ENCODE measurements around the gene SLMAP.

DNA sequence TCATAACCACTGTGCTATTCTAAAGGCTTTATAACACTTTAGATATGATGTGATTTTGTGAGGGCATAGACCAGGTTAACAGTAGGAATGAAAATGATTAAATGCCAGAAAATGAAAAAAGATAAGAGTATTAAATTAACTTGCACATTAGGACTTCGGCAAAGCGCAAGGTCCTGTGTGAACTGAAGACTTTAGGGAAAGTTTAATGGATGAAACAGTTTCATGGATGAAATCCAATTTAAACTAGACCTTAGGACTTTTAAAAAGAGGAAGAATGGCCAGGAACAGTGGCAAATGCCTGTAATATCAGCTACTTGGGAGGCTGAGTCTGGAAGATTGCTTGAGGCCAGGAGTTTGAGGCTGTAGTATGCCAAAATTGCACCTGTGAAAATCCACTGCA is 8.7 kb downstream of the SLMAP start:
- no peak for TF ChIP-seq POLR2A (IDR thresholded peaks at IDR 0.05)
- TF ChIP-seq, protein P1, sequence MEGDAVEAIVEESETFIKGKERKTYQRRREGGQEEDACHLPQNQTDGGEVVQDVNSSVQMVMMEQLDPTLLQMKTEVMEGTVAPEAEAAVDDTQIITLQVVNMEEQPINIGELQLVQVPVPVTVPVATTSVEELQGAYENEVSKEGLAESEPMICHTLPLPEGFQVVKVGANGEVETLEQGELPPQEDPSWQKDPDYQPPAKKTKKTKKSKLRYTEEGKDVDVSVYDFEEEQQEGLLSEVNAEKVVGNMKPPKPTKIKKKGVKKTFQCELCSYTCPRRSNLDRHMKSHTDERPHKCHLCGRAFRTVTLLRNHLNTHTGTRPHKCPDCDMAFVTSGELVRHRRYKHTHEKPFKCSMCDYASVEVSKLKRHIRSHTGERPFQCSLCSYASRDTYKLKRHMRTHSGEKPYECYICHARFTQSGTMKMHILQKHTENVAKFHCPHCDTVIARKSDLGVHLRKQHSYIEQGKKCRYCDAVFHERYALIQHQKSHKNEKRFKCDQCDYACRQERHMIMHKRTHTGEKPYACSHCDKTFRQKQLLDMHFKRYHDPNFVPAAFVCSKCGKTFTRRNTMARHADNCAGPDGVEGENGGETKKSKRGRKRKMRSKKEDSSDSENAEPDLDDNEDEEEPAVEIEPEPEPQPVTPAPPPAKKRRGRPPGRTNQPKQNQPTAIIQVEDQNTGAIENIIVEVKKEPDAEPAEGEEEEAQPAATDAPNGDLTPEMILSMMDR (IDR thresholded peaks at IDR 0.05): no peak
